Mesendoderm (in vitro differentiated cells): ENCODE results near the gene NPEPL1.

Experiments
- DNase-seq: peaks from one replicate; pipeline ENCODE4 v3.0.0; 2013
- H2AK5ac ChIP-seq: 2 replicates; pipeline ENCODE4 v1.6.1; 2013; ENCODE audit warnings: low read length, inconsistent platforms
- H2BK120ac ChIP-seq: 2 replicates; pipeline ENCODE4 v1.6.1; 2013; ENCODE audit warnings: low read depth, mild to moderate bottlenecking, low read length, moderate library complexity, mixed read lengths
- H2BK15ac ChIP-seq: replicated peaks from 2 replicates; pipeline ENCODE4 v1.6.1; 2013; ENCODE audit warnings: low read depth, mild to moderate bottlenecking, moderate library complexity
- H2BK5ac ChIP-seq: 2 replicates; pipeline ENCODE4 v1.6.1; 2013; ENCODE audit warnings: low read length, inconsistent platforms
- H3K18ac ChIP-seq: 2 replicates; pipeline ENCODE4 v1.6.1; 2013; ENCODE audit warnings: mild to moderate bottlenecking, low read length, mixed read lengths
- H3K23ac ChIP-seq: one replicate; pipeline ENCODE4 v1.6.1; 2013; ENCODE audit warnings: low read length
- H3K27ac ChIP-seq: 2 replicates; pipeline ENCODE4 v1.5.1; 2013; ENCODE audit warnings: low read depth, mild to moderate bottlenecking, inconsistent platforms, low read length, moderate library complexity
- H3K27me3 ChIP-seq: 2 replicates; pipeline ENCODE4 v1.6.1; 2013; ENCODE audit warnings: low read length, control low read depth, mild to moderate bottlenecking, inconsistent platforms; ENCODE audit not compliant: insufficient read depth, poor library complexity
- H3K36me3 ChIP-seq: 2 replicates; pipeline ENCODE4 v1.6.1; 2013; ENCODE audit warnings: low read length, inconsistent platforms; ENCODE audit not compliant: control insufficient read depth, insufficient read depth
- H3K4ac ChIP-seq: one replicate; pipeline ENCODE4 v1.6.1; 2013; ENCODE audit warnings: low read depth, mild to moderate bottlenecking, low read length, moderate library complexity
- H3K4me1 ChIP-seq: 2 replicates; pipeline ENCODE4 v1.6.1; 2013; ENCODE audit warnings: low read depth, low read length, inconsistent platforms; ENCODE audit not compliant: control insufficient read depth
- H3K4me2 ChIP-seq: 2 replicates; pipeline ENCODE4 v1.6.1; 2013; ENCODE audit warnings: low read length
- H3K4me3 ChIP-seq: 2 replicates; pipeline ENCODE4 v1.5.1; 2013; ENCODE audit warnings: mild to moderate bottlenecking, low read length
- H3K56ac ChIP-seq: one replicate; pipeline ENCODE4 v1.6.1; 2013; ENCODE audit warnings: low read length
- H3K79me1 ChIP-seq: 2 replicates; pipeline ENCODE4 v1.6.1; 2013; ENCODE audit warnings: low read length, inconsistent platforms
- H3K79me2 ChIP-seq: 2 replicates; pipeline ENCODE4 v1.6.1; 2013; ENCODE audit warnings: mild to moderate bottlenecking, low read length; ENCODE audit not compliant: control insufficient read depth, insufficient read depth
- H3K9ac ChIP-seq: 2 replicates; pipeline ENCODE4 v1.6.1; 2013; ENCODE audit warnings: low read length, inconsistent platforms
- H4K5ac ChIP-seq: one replicate; pipeline ENCODE4 v1.6.1; 2013; ENCODE audit warnings: low read length
- H4K8ac ChIP-seq: one replicate; pipeline ENCODE4 v1.6.1; 2013; ENCODE audit warnings: low read depth, mild to moderate bottlenecking, control low read depth, low read length, moderate library complexity
- WGBS: extraction: QIAGEN DNeasy Blood & Tissue Kit; methylation state at CpG from one replicate; pipeline ENCODE4 v1.1.7; 2013; ENCODE audit warnings: low lambda C conversion rate, missing lambda C conversion rate; ENCODE audit not compliant: insufficient coverage; ENCODE audit errors: extremely low coverage; 5-methylcytosine and 5-hydroxymethylcytosine counted together

NPEPL1 gene

DNA sequence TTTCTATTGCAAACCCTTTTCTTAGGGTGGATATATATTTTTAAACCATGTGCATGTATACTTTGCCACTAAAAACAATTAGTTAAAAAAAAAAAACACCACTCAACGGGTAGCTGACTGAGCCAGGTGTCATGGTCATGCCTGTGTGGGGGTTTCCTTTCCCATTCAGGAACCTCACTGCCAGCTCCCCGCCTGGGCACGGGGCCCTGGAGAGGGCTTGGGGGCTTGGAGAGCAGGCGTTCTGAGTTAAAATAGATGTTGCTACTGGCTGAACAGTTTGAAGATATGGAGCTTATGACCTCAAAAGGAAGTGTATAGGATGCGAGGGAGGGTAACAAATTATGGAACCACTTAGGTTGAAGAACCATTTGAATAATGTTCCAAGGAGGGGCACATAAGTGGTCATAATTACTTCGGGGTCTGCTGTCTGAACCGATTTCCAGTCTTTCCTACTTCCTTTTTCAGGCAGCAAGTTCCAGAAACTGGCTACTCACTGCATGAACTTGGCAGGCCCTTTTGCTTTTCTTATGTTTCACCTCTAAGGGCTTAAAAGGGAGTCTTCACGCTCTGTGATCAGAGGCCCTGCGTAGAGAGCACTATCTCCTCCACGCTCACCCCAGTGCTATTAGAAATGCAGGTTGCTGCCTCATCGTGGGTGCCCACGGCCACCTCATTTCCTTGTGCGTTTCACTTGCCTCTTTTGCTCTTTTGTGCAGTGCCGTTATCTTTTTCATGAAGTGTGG is 31.6 kb upstream of the NPEPL1 start:
- no peak overlapping the region for H4K8ac ChIP-seq
- H2BK120ac ChIP-seq: no peak overlapping the region
- H3K23ac ChIP-seq: no peak overlapping the region
- peaks cover 54% of the 10 kb centered on the region for H3K79me2 ChIP-seq
- no peak overlapping the region for H3K27ac ChIP-seq
- WGBS: no CpG with 5 or more reads among the region's 14 CpGs
- no peak overlapping the region for H2BK15ac ChIP-seq
- no peak overlapping the region for H3K9ac ChIP-seq
- H4K5ac ChIP-seq: no peak overlapping the region
- no peak overlapping the region for H3K18ac ChIP-seq
- no peak overlapping the region for H3K4me3 ChIP-seq
- DNase-seq: no peak
- H3K4me2 ChIP-seq: no peak overlapping the region
- H2AK5ac ChIP-seq: no peak overlapping the region
- H2BK5ac ChIP-seq: no peak overlapping the region
- no peaks in the 10 kb centered on the region for H3K36me3 ChIP-seq
- no peaks in the 10 kb centered on the region for H3K27me3 ChIP-seq
- H3K56ac ChIP-seq: no peak overlapping the region
- no peak overlapping the region for H3K4ac ChIP-seq
- no peaks in the 10 kb centered on the region for H3K4me1 ChIP-seq
- peaks cover 24% of the 10 kb centered on the region for H3K79me1 ChIP-seq

DNA sequence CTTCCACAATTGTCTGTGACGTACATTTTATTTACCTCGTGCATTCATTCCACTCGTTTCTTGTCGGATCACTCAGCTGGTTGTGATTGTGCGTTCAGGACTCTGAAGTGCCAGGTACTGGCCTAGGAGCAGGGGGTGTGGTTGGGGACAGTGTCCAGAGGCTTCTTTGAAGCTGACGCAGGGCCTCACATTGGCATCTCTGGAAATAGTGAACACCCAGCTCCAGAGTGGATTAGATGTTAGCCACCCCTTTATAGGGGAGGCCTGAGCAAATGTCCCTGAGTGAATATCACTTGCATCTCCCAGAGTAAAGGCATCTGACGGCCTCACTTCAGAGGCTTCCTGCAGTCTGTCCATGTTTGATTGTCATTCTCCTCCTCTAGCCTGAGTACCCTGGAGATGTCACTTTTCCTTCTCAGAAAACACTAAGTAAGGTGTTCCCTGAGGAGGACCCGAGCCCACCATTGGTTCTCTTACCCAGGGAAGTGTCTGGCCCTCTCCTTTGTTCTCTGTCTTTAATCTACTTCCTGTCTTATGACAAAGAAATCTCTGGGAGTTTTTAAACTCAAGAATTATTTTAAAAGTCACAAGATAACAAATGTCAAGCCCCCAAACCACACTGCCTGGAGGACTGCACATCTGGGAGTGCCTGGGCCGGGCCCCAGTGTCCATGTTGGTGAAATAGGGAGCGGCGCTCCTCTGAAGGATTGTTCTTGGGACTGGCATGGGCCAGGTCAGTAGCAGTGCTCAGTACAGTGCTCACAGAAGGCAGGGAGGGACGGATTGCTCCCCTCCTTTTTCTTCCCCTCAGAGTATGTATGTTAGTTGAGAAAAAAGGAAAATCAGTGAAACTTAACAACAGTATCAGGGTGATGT is 30.8 kb upstream of the NPEPL1 start:
- no peak for DNase-seq
- H3K36me3 ChIP-seq: no peaks in the 10 kb centered on the region
- H3K23ac ChIP-seq: no peak overlapping the region
- H2BK120ac ChIP-seq: no peak overlapping the region
- no CpG with 5 or more reads among the region's 12 CpGs for WGBS
- no peak overlapping the region for H3K27ac ChIP-seq
- H3K79me1 ChIP-seq: peaks cover 24% of the 10 kb centered on the region
- no peak overlapping the region for H2BK5ac ChIP-seq
- H2AK5ac ChIP-seq: no peak overlapping the region
- no peak overlapping the region for H3K56ac ChIP-seq
- no peak overlapping the region for H3K18ac ChIP-seq
- no peak overlapping the region for H3K9ac ChIP-seq
- no peak overlapping the region for H4K5ac ChIP-seq
- no peaks in the 10 kb centered on the region for H3K4me1 ChIP-seq
- H4K8ac ChIP-seq: no peak overlapping the region
- no peak overlapping the region for H3K4me3 ChIP-seq
- no peak overlapping the region for H3K4me2 ChIP-seq
- no peaks in the 10 kb centered on the region for H3K27me3 ChIP-seq
- no peak overlapping the region for H2BK15ac ChIP-seq
- H3K4ac ChIP-seq: no peak overlapping the region
- peaks cover 49% of the 10 kb centered on the region for H3K79me2 ChIP-seq

DNA sequence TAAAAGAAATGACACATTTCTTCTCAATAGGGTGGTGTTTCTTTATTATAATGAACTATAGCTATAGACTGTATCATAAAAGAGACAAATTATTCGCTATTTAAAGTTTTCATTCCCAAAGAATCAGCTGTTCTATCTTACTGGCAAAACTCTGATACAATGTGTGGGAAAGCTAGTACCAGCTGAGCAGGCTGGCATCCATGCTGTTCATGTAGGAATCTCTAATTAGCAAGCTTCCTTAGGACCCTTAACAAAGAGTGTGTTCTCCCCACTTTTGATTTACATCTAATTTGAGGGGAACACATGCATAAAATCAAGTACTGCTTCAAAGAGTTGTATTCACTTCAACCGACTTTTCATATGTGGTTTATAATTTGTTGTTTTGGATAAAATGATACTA is 28.3 kb upstream of the NPEPL1 start:
- Histone ChIP-seq H3K27ac (no peak overlapping the region), H2BK15ac (no peak overlapping the region), H2BK5ac (no peak overlapping the region), H3K23ac (no peak overlapping the region), H3K4me3 (no peak overlapping the region), H3K4me1 (peaks cover 4% of the 10 kb centered on the region), H4K5ac (no peak overlapping the region), H3K18ac (no peak overlapping the region), H3K9ac (no peak overlapping the region), H3K79me1 (peaks cover 24% of the 10 kb centered on the region), H2AK5ac (no peak overlapping the region), H3K4me2 (no peak overlapping the region), H3K27me3 (no peaks in the 10 kb centered on the region), H3K36me3 (no peaks in the 10 kb centered on the region), H2BK120ac (no peak overlapping the region), H4K8ac (no peak overlapping the region), H3K56ac (no peak overlapping the region), H3K79me2 (peaks cover 35% of the 10 kb centered on the region), H3K4ac (no peak overlapping the region)
- no peak for DNase-seq
- no CpG with 5 or more reads among the region's 2 CpGs for WGBS

DNA sequence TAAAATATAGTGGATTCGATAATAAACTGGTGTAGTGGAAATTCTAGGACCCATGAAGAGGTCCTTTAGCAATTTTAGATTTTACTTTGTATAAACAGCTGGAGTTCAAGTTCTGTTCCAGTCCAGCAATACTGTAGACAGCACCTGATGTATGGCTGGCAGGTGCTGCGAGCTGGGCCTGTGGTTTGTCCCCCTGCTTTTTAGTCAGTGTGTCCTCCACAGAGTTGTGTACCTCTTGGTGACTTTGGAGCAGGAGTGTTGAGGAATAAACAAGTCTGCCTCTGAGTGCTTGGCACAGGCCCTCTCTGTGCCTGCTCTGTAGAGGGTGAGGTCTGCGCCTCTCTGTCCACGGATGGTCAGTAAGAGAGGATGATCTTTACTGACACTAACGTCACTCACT is 27.7 kb upstream of the NPEPL1 start:
- H3K4me1 ChIP-seq: peaks cover 8% of the 10 kb centered on the region
- H3K23ac ChIP-seq: no peak overlapping the region
- H3K79me1 ChIP-seq: peaks cover 21% of the 10 kb centered on the region
- no peak overlapping the region for H3K4me2 ChIP-seq
- no peak overlapping the region for H3K18ac ChIP-seq
- H3K36me3 ChIP-seq: no peaks in the 10 kb centered on the region
- H2AK5ac ChIP-seq: no peak overlapping the region
- DNase-seq: no peak
- no peak overlapping the region for H3K27ac ChIP-seq
- H2BK120ac ChIP-seq: no peak overlapping the region
- H4K8ac ChIP-seq: no peak overlapping the region
- H4K5ac ChIP-seq: no peak overlapping the region
- no peak overlapping the region for H3K4me3 ChIP-seq
- H3K79me2 ChIP-seq: peaks cover 32% of the 10 kb centered on the region
- no peak overlapping the region for H3K4ac ChIP-seq
- WGBS: 100% methylated on average over 1 of the region's 5 CpGs
- H3K27me3 ChIP-seq: no peaks in the 10 kb centered on the region
- no peak overlapping the region for H2BK15ac ChIP-seq
- H3K56ac ChIP-seq: no peak overlapping the region
- no peak overlapping the region for H2BK5ac ChIP-seq
- H3K9ac ChIP-seq: no peak overlapping the region

DNA sequence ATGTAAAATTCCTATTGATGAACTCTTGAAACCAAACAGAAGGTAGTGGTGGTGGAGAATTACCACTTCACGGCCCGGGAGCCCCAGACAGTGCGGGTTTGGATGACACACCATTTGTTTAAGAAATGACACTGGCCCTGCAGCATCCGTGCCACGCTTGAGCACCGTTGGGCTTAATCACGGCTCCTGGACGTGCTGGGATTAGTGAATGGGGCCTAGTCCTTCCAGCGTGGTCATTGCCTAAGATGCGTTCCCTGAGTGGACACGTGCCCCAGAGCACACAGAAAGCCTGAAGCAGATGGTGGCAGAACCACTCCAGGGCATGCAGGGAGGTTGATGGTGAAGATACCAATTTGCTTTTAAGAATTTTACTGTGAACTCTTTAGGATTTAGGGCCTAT is 27.0 kb upstream of the NPEPL1 start:
- no peak overlapping the region for H2BK5ac ChIP-seq

More for the DNA sequence above, 27.0 kb upstream of the NPEPL1 start:
- Histone ChIP-seq H3K27ac (no peak overlapping the region), H3K4me2 (no peak overlapping the region), H2BK15ac (no peak overlapping the region), H3K9ac (no peak overlapping the region), H3K27me3 (no peaks in the 10 kb centered on the region), H2BK120ac (no peak overlapping the region), H2AK5ac (no peak overlapping the region), H3K4me1 (peaks cover 10% of the 10 kb centered on the region), H4K8ac (no peak overlapping the region), H3K23ac (no peak overlapping the region), H4K5ac (no peak overlapping the region), H3K4me3 (no peak overlapping the region), H3K4ac (no peak overlapping the region), H3K79me1 (peaks cover 20% of the 10 kb centered on the region), H3K18ac (no peak overlapping the region), H3K79me2 (peaks cover 28% of the 10 kb centered on the region), H3K56ac (peak overlapping the region; percentile 35), H3K36me3 (peaks cover 1% of the 10 kb centered on the region)
- WGBS: no CpG with 5 or more reads among the region's 11 CpGs
- DNase-seq: no peak
